ENCODE measurements around the gene GNG7.
"Not testable (repeated sequence)": the region's sequence is repeated elsewhere in the genome, so short reads cannot be mapped to it uniquely, and the experiment has no call there.

The GNG7 gene

DNA sequence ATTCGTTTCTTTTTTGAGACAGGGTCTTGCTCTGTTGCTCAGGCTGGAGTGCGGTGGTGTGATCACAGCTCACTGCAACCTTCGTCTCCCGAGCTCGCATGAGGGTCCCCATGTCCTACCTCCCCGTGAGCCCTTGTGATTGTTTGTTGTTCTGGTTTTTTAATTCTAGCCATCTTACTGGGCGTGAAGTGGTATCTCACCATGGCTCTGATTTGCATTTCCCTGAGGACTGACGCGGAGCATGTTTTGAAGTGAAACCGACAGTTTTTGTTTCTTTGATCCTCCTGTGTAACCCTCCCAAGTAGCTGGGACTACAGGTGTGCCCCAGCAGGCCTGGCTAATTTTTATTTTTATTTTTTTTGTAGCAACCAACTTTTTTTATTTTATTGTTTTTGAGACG lies 21.7 kb downstream of the GNG7 start:
- no peaks in the 10 kb centered on the region for H4K20me1 ChIP-seq (ENCODE audit: insufficient read depth, low read length)
- no peaks in the 10 kb centered on the region for H3K27me3 ChIP-seq (replicated peaks; ENCODE audit: insufficient read depth, low read length)
- TF ChIP-seq EZH2 (optimal IDR thresholded peaks at IDR 0.05; ENCODE audit: low read depth, low read length) (no peak), CTCF (IDR thresholded peaks at IDR 0.05; ENCODE audit: low read length) (no peak), EZH2phosphoT487 (IDR thresholded peaks at IDR 0.05; ENCODE audit: low read length) (no peak)
- H3K9me3 ChIP-seq (replicated peaks; ENCODE audit: insufficient read depth, low read length), result no peaks in the 10 kb centered on the region
- no peaks in the 10 kb centered on the region for H3K36me3 ChIP-seq (replicated peaks; ENCODE audit: insufficient read depth, low read length)
- H3K9me2 ChIP-seq (replicated peaks; ENCODE audit: insufficient read depth, low read length), result no peaks in the 10 kb centered on the region
- no peaks in the 10 kb centered on the region for H3F3A ChIP-seq (ENCODE audit: insufficient read depth, low read length)
- H3K27ac ChIP-seq (ENCODE audit: low read length), result no peak overlapping the region
- 0 out of 2 replicates have a peak, but pooled peaks cover 1% of the 10 kb centered on the region for H3K79me2 ChIP-seq (ENCODE audit: low read length)
- DNase-seq, result no peak
- H3K9ac ChIP-seq (ENCODE audit: low read length), result no peak overlapping the region
- H3K4me3 ChIP-seq (ENCODE audit: low read length), result no peak overlapping the region
- no peaks in the 10 kb centered on the region for H3K4me1 ChIP-seq (ENCODE audit: low read length)
- no peak overlapping the region for H3K4me2 ChIP-seq (ENCODE audit: low read depth, low read length)
- H2AFZ ChIP-seq (ENCODE audit: low read length), result no peak overlapping the region

- Histone ChIP-seq H3F3A (ENCODE audit: insufficient read depth, low read length) (no peaks in the 10 kb centered on the region), H3K4me2 (ENCODE audit: low read depth, low read length) (no peak overlapping the region), H4K20me1 (ENCODE audit: insufficient read depth, low read length) (no peaks in the 10 kb centered on the region), H3K27ac (ENCODE audit: low read length) (no peak overlapping the region), H3K36me3 (replicated peaks; ENCODE audit: insufficient read depth, low read length) (no peaks in the 10 kb centered on the region), H3K4me1 (ENCODE audit: low read length) (no peaks in the 10 kb centered on the region), H3K4me3 (ENCODE audit: low read length) (no peak overlapping the region), H3K9me3 (replicated peaks; ENCODE audit: insufficient read depth, low read length) (no peaks in the 10 kb centered on the region), H3K9ac (ENCODE audit: low read length) (no peak overlapping the region), H3K27me3 (replicated peaks; ENCODE audit: insufficient read depth, low read length) (no peaks in the 10 kb centered on the region), H3K9me2 (replicated peaks; ENCODE audit: insufficient read depth, low read length) (no peaks in the 10 kb centered on the region), H3K79me2 (ENCODE audit: low read length) (no peaks in the 10 kb centered on the region), H2AFZ (ENCODE audit: low read length) (no peak overlapping the region)
- no peak for TF ChIP-seq EZH2phosphoT487 (IDR thresholded peaks at IDR 0.05; ENCODE audit: low read length)
- TF ChIP-seq CTCF (IDR thresholded peaks at IDR 0.05; ENCODE audit: low read length), result no peak
- no peak for TF ChIP-seq EZH2 (optimal IDR thresholded peaks at IDR 0.05; ENCODE audit: low read depth, low read length)
- no peak for DNase-seq
Observed at GRCh38 chr19:2679439-2679838, 23.1 kb downstream of the GNG7 start.

- not testable (repeated sequence) for H3K79me2 ChIP-seq (ENCODE audit: low read length); H3K4me1 ChIP-seq (ENCODE audit: low read length); H3K9me3 ChIP-seq (replicated peaks; ENCODE audit: insufficient read depth, low read length); H3K4me3 ChIP-seq (ENCODE audit: low read length); H2AFZ ChIP-seq (ENCODE audit: low read length); H3K9ac ChIP-seq (ENCODE audit: low read length); H3K4me2 ChIP-seq (ENCODE audit: low read depth, low read length); DNase-seq; H3F3A ChIP-seq (ENCODE audit: insufficient read depth, low read length); H3K36me3 ChIP-seq (replicated peaks; ENCODE audit: insufficient read depth, low read length); H4K20me1 ChIP-seq (ENCODE audit: insufficient read depth, low read length); H3K27me3 ChIP-seq (replicated peaks; ENCODE audit: insufficient read depth, low read length); H3K27ac ChIP-seq (ENCODE audit: low read length); H3K9me2 ChIP-seq (replicated peaks; ENCODE audit: insufficient read depth, low read length)
Observed at GRCh38 chr19:2678948-2679347, 23.5 kb downstream of the GNG7 start.

GRCh38 chr19:2678044-2678671 lies 24.3 kb downstream of the GNG7 start:
- H3K4me1 ChIP-seq (ENCODE audit: low read length), result no peaks in the 10 kb centered on the region

More at GRCh38 chr19:2678044-2678671, 24.3 kb downstream of the GNG7 start:
- no peaks in the 10 kb centered on the region for H3F3A ChIP-seq (ENCODE audit: insufficient read depth, low read length)
- H3K36me3 ChIP-seq (replicated peaks; ENCODE audit: insufficient read depth, low read length), result no peaks in the 10 kb centered on the region
- no peak overlapping the region for H3K4me2 ChIP-seq (ENCODE audit: low read depth, low read length)
- H4K20me1 ChIP-seq (ENCODE audit: insufficient read depth, low read length), result no peaks in the 10 kb centered on the region
- H3K9ac ChIP-seq (ENCODE audit: low read length), result no peak overlapping the region
- no peak for DNase-seq
- TF ChIP-seq CTCF (IDR thresholded peaks at IDR 0.05; ENCODE audit: low read length), result no peak
- no peak for TF ChIP-seq EZH2phosphoT487 (IDR thresholded peaks at IDR 0.05; ENCODE audit: low read length)
- no peak for TF ChIP-seq EZH2 (optimal IDR thresholded peaks at IDR 0.05; ENCODE audit: low read depth, low read length)
- no peak overlapping the region for H2AFZ ChIP-seq (ENCODE audit: low read length)
- H3K4me3 ChIP-seq (ENCODE audit: low read length), result no peak overlapping the region
- no peak overlapping the region for H3K27ac ChIP-seq (ENCODE audit: low read length)
- H3K9me3 ChIP-seq (replicated peaks; ENCODE audit: insufficient read depth, low read length), result no peaks in the 10 kb centered on the region
- H3K27me3 ChIP-seq (replicated peaks; ENCODE audit: insufficient read depth, low read length), result no peaks in the 10 kb centered on the region
- no peaks in the 10 kb centered on the region for H3K79me2 ChIP-seq (ENCODE audit: low read length)
- no peaks in the 10 kb centered on the region for H3K9me2 ChIP-seq (replicated peaks; ENCODE audit: insufficient read depth, low read length)

Measured in MM.1S (cell line).